Esophagus squamous epithelium (tissue), 4 donors: ENCODE measurements around the gene SMOC2.

Source experiments
- POLR2A ChIP-seq, 4 donors: fragments of 450-650 bp; IDR thresholded peaks; one replicate each; pipeline ENCODE4 v1.6.1; 2017; ENCODE audit warnings: antibody characterized with exemption in 4 of 4, mild to moderate bottlenecking in 4 of 4, moderate library complexity in 3 of 4
- TF ChIP-seq, protein P1 (sequence below), 6 experiments: fragments of 450-650 bp in 4 of 6; fragments of 200-600 bp in 2 of 6; sonication (generic) in 2 of 6; IDR thresholded peaks; one replicate each; pipeline ENCODE4 v1.5.1; 2016 to 2019; ENCODE audit warnings: antibody characterized with exemption in 6 of 6, mild to moderate bottlenecking in 4 of 6, moderate library complexity in 4 of 6

DNA sequence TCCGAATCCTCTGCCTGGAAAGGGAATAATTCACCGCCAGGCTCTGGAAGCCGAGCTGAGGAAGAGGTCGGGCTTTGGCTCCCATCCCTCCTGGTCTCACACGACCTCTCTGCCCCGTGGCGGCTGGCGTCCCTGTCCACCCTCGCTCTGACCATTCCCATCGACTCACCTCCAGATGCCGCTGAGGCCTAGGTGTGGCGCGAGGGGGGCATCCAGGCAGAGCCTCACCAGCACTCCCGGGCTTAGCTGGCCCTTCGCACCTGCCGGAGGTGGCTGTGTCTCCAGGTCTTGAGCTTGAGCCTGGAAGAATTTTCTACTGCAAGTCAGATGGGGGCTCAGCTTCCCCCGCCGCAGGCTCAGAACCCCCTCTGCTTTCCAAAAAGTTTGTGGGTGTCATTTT is 28.5 kb upstream of the SMOC2 start:
- TF ChIP-seq, protein P1, sequence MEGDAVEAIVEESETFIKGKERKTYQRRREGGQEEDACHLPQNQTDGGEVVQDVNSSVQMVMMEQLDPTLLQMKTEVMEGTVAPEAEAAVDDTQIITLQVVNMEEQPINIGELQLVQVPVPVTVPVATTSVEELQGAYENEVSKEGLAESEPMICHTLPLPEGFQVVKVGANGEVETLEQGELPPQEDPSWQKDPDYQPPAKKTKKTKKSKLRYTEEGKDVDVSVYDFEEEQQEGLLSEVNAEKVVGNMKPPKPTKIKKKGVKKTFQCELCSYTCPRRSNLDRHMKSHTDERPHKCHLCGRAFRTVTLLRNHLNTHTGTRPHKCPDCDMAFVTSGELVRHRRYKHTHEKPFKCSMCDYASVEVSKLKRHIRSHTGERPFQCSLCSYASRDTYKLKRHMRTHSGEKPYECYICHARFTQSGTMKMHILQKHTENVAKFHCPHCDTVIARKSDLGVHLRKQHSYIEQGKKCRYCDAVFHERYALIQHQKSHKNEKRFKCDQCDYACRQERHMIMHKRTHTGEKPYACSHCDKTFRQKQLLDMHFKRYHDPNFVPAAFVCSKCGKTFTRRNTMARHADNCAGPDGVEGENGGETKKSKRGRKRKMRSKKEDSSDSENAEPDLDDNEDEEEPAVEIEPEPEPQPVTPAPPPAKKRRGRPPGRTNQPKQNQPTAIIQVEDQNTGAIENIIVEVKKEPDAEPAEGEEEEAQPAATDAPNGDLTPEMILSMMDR (IDR thresholded peaks at IDR 0.05), result no peak
- no peak for TF ChIP-seq POLR2A (IDR thresholded peaks at IDR 0.05)
